Liver (tissue), 9 donors: ENCODE results near the gene GSAP. TPM values are rescaled to one million over a fixed set of nuclear protein-coding genes. Genes with fewer than 3 reads are reported as not detected.

Experiments
- DNase-seq: peaks from one replicate; pipeline ENCODE4 v3.0.0-alpha.2; 2017; ENCODE audit warnings: low spot score
- H3K27ac ChIP-seq, 2 donors: one replicate each; pipeline ENCODE4 v1.7.0; 2013; ENCODE audit warnings: inconsistent platforms in 2 of 2, low read length in 2 of 2, control low read depth in 1 of 2, low read depth in 1 of 2, mild to moderate bottlenecking in 1 of 2
- H3K27me3 ChIP-seq, 4 donors: one replicate each; pipeline versions ENCODE4 v1.6.1 to v1.7.0; 2013; ENCODE audit warnings: low read length in 3 of 4, inconsistent platforms in 1 of 4, mild to moderate bottlenecking in 1 of 4, moderate library complexity in 1 of 4; ENCODE audit not compliant: control insufficient read depth in 4 of 4, insufficient read depth in 4 of 4
- H3K36me3 ChIP-seq, 4 donors: one replicate each; pipeline versions ENCODE4 v1.6.1 to v1.7.0; 2013; ENCODE audit warnings: low read length in 3 of 4, mild to moderate bottlenecking in 3 of 4, low read depth in 1 of 4, moderate library complexity in 1 of 4; ENCODE audit not compliant: control insufficient read depth in 4 of 4, insufficient read depth in 3 of 4
- H3K4me1 ChIP-seq, 4 donors: one replicate each; pipeline versions ENCODE4 v1.6.1 to v1.7.0; 2013; ENCODE audit warnings: low read length in 3 of 4, mild to moderate bottlenecking in 3 of 4, moderate library complexity in 1 of 4; ENCODE audit not compliant: control insufficient read depth in 4 of 4, insufficient read depth in 4 of 4
- H3K4me3 ChIP-seq, 3 donors: one replicate each; pipeline versions ENCODE4 v1.6.1 to v1.7.0; 2013; ENCODE audit warnings: low read length in 3 of 3, control low read depth in 1 of 3, low read depth in 1 of 3, mild to moderate bottlenecking in 1 of 3
- H3K9ac ChIP-seq, 2 donors: one replicate each; pipeline ENCODE4 v1.7.0; 2013; ENCODE audit warnings: low read length in 2 of 2, mild to moderate bottlenecking in 2 of 2, moderate library complexity in 2 of 2, control low read depth in 1 of 2, low read depth in 1 of 2
- H3K9me3 ChIP-seq, 4 donors: one replicate each; pipeline versions ENCODE4 v1.6.1 to v1.7.0; 2013; ENCODE audit warnings: low read length in 3 of 4; ENCODE audit not compliant: control insufficient read depth in 4 of 4
- CTCF ChIP-seq: fragments of 150-350 bp; IDR thresholded peaks from 2 replicates; pipeline ENCODE4 v1.5.1; 2017; ENCODE audit warnings: improper control_type of control experiment, low read depth, low read length; ENCODE audit not compliant: missing input control
- EGR1 ChIP-seq, 2 donors: IDR thresholded peaks; 2 replicates each; pipeline ENCODE4 v1.6.1; 2016 to 2018; ENCODE audit warnings: antibody characterized with exemption in 2 of 2, low read depth in 2 of 2
- FOXA1 ChIP-seq: IDR thresholded peaks from 2 replicates; pipeline ENCODE4 v1.6.1; 2016; ENCODE audit warnings: antibody characterized with exemption
- FOXA2 ChIP-seq: IDR thresholded peaks from 2 replicates; pipeline ENCODE4 v1.6.1; 2016; ENCODE audit warnings: antibody characterized with exemption
- GABPA ChIP-seq, 2 donors: IDR thresholded peaks in 1 of 2; conservative IDR thresholded peaks in 1 of 2; 2 replicates each; pipeline ENCODE4 v1.6.1; 2016; ENCODE audit warnings: antibody characterized with exemption in 2 of 2, mild to moderate bottlenecking in 1 of 2, moderate library complexity in 1 of 2
- HNF4A ChIP-seq, 2 donors: conservative IDR thresholded peaks; 2 replicates each; pipeline ENCODE4 v1.6.1; 2016; ENCODE audit warnings: antibody characterized with exemption in 2 of 2, mild to moderate bottlenecking in 2 of 2
- HNF4G ChIP-seq: IDR thresholded peaks from 2 replicates; pipeline ENCODE4 v1.6.1; 2016; ENCODE audit warnings: antibody characterized with exemption
- JUND ChIP-seq, 2 donors: IDR thresholded peaks; 2 replicates each; pipeline ENCODE4 v1.6.1; 2016; ENCODE audit warnings: antibody characterized with exemption in 2 of 2
- MAX ChIP-seq: IDR thresholded peaks from 2 replicates; pipeline ENCODE4 v1.6.1; 2016; ENCODE audit warnings: antibody characterized with exemption
- NR2F2 ChIP-seq: IDR thresholded peaks from 2 replicates; pipeline ENCODE4 v1.6.1; 2016; ENCODE audit warnings: antibody characterized with exemption
- RAD21 ChIP-seq, 2 donors: IDR thresholded peaks; 2 replicates each; pipeline ENCODE4 v1.6.1; 2016; ENCODE audit warnings: antibody characterized with exemption in 2 of 2, mild to moderate bottlenecking in 2 of 2
- RXRA ChIP-seq, 2 donors: IDR thresholded peaks; 2 replicates each; pipeline ENCODE4 v1.6.1; 2017 to 2018; ENCODE audit warnings: antibody characterized with exemption in 2 of 2, mild to moderate bottlenecking in 1 of 2
- SP1 ChIP-seq: IDR thresholded peaks from 2 replicates; pipeline ENCODE4 v1.6.1; 2018; ENCODE audit warnings: antibody characterized with exemption, mild to moderate bottlenecking
- TAF1 ChIP-seq: conservative IDR thresholded peaks from 2 replicates; pipeline ENCODE4 v1.6.1; 2016; ENCODE audit warnings: antibody characterized with exemption, mild to moderate bottlenecking
- YY1 ChIP-seq: IDR thresholded peaks from 2 replicates; pipeline ENCODE4 v1.6.1; 2016; ENCODE audit warnings: antibody characterized with exemption, mild to moderate bottlenecking
- ZBTB33 ChIP-seq: IDR thresholded peaks from 2 replicates; pipeline ENCODE4 v1.6.1; 2016; ENCODE audit warnings: antibody characterized with exemption
- WGBS: extraction: QIAGEN DNeasy Blood & Tissue Kit; methylation state at CpG from one replicate; pipeline ENCODE4 v1.1.7; 2013; 5-methylcytosine and 5-hydroxymethylcytosine counted together
- polyA plus RNA-seq, 2 donors: library from polyadenylated mRNA; stranded (reverse) in 1 of 2; unstranded in 1 of 2; fragments of 200-250 nt in 1 of 2; fragments of >200 nt in 1 of 2; fragmentation: Nextera tagmentation in 1 of 2; extraction: Ambion mirVana in 1 of 2; gene quantifications; one replicate each; pipeline versions ENCODE4 v1.2.1 to v1.2.3, GENCODE V29; 2013 to 2015
- total RNA-seq, 2 donors: library from RNA; depleted of rRNA; stranded (reverse); fragments of >200 nt; gene quantifications; one replicate each; pipeline ENCODE4 v1.2.3, GENCODE V29; 2014
- TF ChIP-seq, protein P1 (sequence below): IDR thresholded peaks from 2 replicates; pipeline ENCODE4 v1.6.1; 2016; ENCODE audit warnings: antibody characterized with exemption
- TF ChIP-seq, protein P2 (sequence below): IDR thresholded peaks from 2 replicates; pipeline ENCODE4 v1.6.1; 2016; ENCODE audit warnings: antibody characterized with exemption, mild to moderate bottlenecking
- donor health status: healthy.
- donor health status: healthy.
- donor health status: healthy.
- donor health status: healthy.
- donor health status: healthy.

The GSAP gene
- total and polyA plus RNA-seq, 4 donors: 4.1 to 30.9 (median 17.7) TPM

GRCh38 chr7:77269360-77270093, 146.6 kb downstream of the GSAP start:
- 39% methylated on average over 4 of the region's 4 CpGs for WGBS
- H3K27ac ChIP-seq: peak overlapping the region in 1 of 2 donors; percentile 31
- no peaks in the 10 kb centered on the region for H3K36me3 ChIP-seq
- H3K9ac ChIP-seq: no peak overlapping the region
- no peaks in the 10 kb centered on the region for H3K9me3 ChIP-seq
- TF ChIP-seq YY1: no peak
- TF ChIP-seq, protein P1, sequence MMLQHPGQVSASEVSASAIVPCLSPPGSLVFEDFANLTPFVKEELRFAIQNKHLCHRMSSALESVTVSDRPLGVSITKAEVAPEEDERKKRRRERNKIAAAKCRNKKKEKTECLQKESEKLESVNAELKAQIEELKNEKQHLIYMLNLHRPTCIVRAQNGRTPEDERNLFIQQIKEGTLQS: no peak
- TF ChIP-seq SP1: peak; percentile 31
- no peak for TF ChIP-seq MAX
- no peak for TF ChIP-seq FOXA2
- TF ChIP-seq EGR1 (IDR thresholded peaks at IDR 0.05; ENCODE audit: low read depth in 2 of 2): no peak
- TF ChIP-seq HNF4G: no peak
- no peak for TF ChIP-seq ZBTB33
- no peak for TF ChIP-seq GABPA (IDR thresholded peaks at IDR 0.05 in 1 of 2, conservative IDR thresholded peaks at IDR 0.05 in 1 of 2)
- TF ChIP-seq NR2F2: peak; percentile 41
- TF ChIP-seq, protein P2, sequence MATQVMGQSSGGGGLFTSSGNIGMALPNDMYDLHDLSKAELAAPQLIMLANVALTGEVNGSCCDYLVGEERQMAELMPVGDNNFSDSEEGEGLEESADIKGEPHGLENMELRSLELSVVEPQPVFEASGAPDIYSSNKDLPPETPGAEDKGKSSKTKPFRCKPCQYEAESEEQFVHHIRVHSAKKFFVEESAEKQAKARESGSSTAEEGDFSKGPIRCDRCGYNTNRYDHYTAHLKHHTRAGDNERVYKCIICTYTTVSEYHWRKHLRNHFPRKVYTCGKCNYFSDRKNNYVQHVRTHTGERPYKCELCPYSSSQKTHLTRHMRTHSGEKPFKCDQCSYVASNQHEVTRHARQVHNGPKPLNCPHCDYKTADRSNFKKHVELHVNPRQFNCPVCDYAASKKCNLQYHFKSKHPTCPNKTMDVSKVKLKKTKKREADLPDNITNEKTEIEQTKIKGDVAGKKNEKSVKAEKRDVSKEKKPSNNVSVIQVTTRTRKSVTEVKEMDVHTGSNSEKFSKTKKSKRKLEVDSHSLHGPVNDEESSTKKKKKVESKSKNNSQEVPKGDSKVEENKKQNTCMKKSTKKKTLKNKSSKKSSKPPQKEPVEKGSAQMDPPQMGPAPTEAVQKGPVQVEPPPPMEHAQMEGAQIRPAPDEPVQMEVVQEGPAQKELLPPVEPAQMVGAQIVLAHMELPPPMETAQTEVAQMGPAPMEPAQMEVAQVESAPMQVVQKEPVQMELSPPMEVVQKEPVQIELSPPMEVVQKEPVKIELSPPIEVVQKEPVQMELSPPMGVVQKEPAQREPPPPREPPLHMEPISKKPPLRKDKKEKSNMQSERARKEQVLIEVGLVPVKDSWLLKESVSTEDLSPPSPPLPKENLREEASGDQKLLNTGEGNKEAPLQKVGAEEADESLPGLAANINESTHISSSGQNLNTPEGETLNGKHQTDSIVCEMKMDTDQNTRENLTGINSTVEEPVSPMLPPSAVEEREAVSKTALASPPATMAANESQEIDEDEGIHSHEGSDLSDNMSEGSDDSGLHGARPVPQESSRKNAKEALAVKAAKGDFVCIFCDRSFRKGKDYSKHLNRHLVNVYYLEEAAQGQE: no peak
- no peak for TF ChIP-seq RAD21 (IDR thresholded peaks at IDR 0.05)
- no peak for TF ChIP-seq FOXA1
- no peak for TF ChIP-seq JUND (IDR thresholded peaks at IDR 0.05)
- TF ChIP-seq CTCF: no peak
- TF ChIP-seq HNF4A (conservative IDR thresholded peaks at IDR 0.05): peak in 1 of 2 donors; percentile 25
- TF ChIP-seq TAF1: no peak
- TF ChIP-seq RXRA (IDR thresholded peaks at IDR 0.05): peak in 1 of 2 donors; percentile 22
- no peak overlapping the region for H3K4me3 ChIP-seq
- no peaks in the 10 kb centered on the region for H3K27me3 ChIP-seq
- DNase-seq: no peak
- H3K4me1 ChIP-seq: peaks cover 0 to 11% (median 2%) of the 10 kb centered on the region in 4 donors
